ENCODE results near the gene SPEN.
A peak's percentile ranks its signal among the peaks of the same experiment; 100 is the strongest.
"Not testable (repeated sequence)": the region's sequence is repeated elsewhere in the genome, so short reads cannot be mapped to it uniquely, and the experiment has no call there.

SPEN gene

GRCh38 chr1:15975358-15975804, 127.9 kb downstream of the SPEN start:
- Histone ChIP-seq H3K4me3 (ENCODE audit: low read depth, low read length) (peak overlapping the region; percentile 85), H3K27me3 (replicated peaks) (no peaks in the 10 kb centered on the region), H3K27ac (peak overlapping the region; percentile 74), H3K36me3 (replicated peaks) (peaks cover 5% of the 10 kb centered on the region)
- in situ Hi-C loops (cut with HindIII; ENCODE audit: low pct_ligation_motif_present, low sequenced_read_pairs) = no loop called here
- no peak for TF ChIP-seq CTCF (IDR thresholded peaks at IDR 0.05; ENCODE audit: low read depth, low read length, missing control alignments)
- DNase-seq = peak; percentile 43

- H3K36me3 ChIP-seq (replicated peaks) = peaks cover 5% of the 10 kb centered on the region
- in situ Hi-C loops (cut with HindIII; ENCODE audit: low pct_ligation_motif_present, low sequenced_read_pairs) = no loop called here
- H3K4me3 ChIP-seq (ENCODE audit: low read depth, low read length) = peak within 1 kb of the TSS; percentile 85
- peak within 1 kb of the TSS; percentile 74 for H3K27ac ChIP-seq
- no peaks in the 10 kb centered on the region for H3K27me3 ChIP-seq (replicated peaks)
- TF ChIP-seq CTCF (IDR thresholded peaks at IDR 0.05; ENCODE audit: low read depth, low read length, missing control alignments) = no peak
- peak; percentile 89 for DNase-seq
Measured at GRCh38 chr1:15975805-15976680, 128.5 kb downstream of the SPEN start, which contains the start of gene ZBTB17. Gene ZBTB17 (minus strand): TSS chr1:15976101. CDS start chr1:15948495, 27,606 bp downstream.

GRCh38 chr1:15977947-15978346, 130.4 kb downstream of the SPEN start:
- H3K4me3 ChIP-seq (ENCODE audit: low read depth, low read length); H3K27me3 ChIP-seq (replicated peaks); H3K36me3 ChIP-seq (replicated peaks); H3K27ac ChIP-seq; in situ Hi-C loops (cut with HindIII; ENCODE audit: low pct_ligation_motif_present, low sequenced_read_pairs); DNase-seq: not testable (repeated sequence)

GRCh38 chr1:15981679-15982078, 134.2 kb downstream of the SPEN start:
- no peak overlapping the region for H3K27ac ChIP-seq
- in situ Hi-C loops (cut with HindIII; ENCODE audit: low pct_ligation_motif_present, low sequenced_read_pairs) = no loop called here
- no peaks in the 10 kb centered on the region for H3K36me3 ChIP-seq (replicated peaks)
- H3K27me3 ChIP-seq (replicated peaks) = no peaks in the 10 kb centered on the region
- H3K4me3 ChIP-seq (ENCODE audit: low read depth, low read length) = no peak overlapping the region
- no peak for TF ChIP-seq CTCF (IDR thresholded peaks at IDR 0.05; ENCODE audit: low read depth, low read length, missing control alignments)
- no peak for DNase-seq

GRCh38 chr1:15983275-15983674, 135.8 kb downstream of the SPEN start:
- no peak for DNase-seq
- no peak overlapping the region for H3K27ac ChIP-seq
- in situ Hi-C loops (cut with HindIII; ENCODE audit: low pct_ligation_motif_present, low sequenced_read_pairs) = no loop called here
- TF ChIP-seq CTCF (IDR thresholded peaks at IDR 0.05; ENCODE audit: low read depth, low read length, missing control alignments) = no peak
- H3K27me3 ChIP-seq (replicated peaks) = no peaks in the 10 kb centered on the region
- H3K4me3 ChIP-seq (ENCODE audit: low read depth, low read length) = no peak overlapping the region
- no peaks in the 10 kb centered on the region for H3K36me3 ChIP-seq (replicated peaks)

GRCh38 chr1:15985611-15986297, 138.2 kb downstream of the SPEN start:
- in situ Hi-C loops (cut with HindIII; ENCODE audit: low pct_ligation_motif_present, low sequenced_read_pairs) = no loop called here
- no peak for TF ChIP-seq CTCF (IDR thresholded peaks at IDR 0.05; ENCODE audit: low read depth, low read length, missing control alignments)
- Histone ChIP-seq H3K4me3 (ENCODE audit: low read depth, low read length) (no peak overlapping the region), H3K36me3 (replicated peaks) (no peaks in the 10 kb centered on the region), H3K27me3 (replicated peaks) (no peaks in the 10 kb centered on the region), H3K27ac (no peak overlapping the region)
- DNase-seq = no peak
